LNCaP clone FGC (cell line): ENCODE results near the gene GRK1.
A peak's percentile ranks its signal among the peaks of the same experiment; 100 is the strongest.
"Not testable (repeated sequence)": the region's sequence is repeated elsewhere in the genome, so short reads cannot be mapped to it uniquely, and the experiment has no call there.

Source experiments
- DNase-seq: peaks from one replicate; pipeline ENCODE4 v3.0.0-alpha.2; 2011; ENCODE audit warnings: low read depth
- H3K4me3 ChIP-seq: 2 replicates; pipeline ENCODE4 v1.5.1; 2011; ENCODE audit warnings: mild to moderate bottlenecking, low read depth, low read length, control low read depth
- TF ChIP-seq, protein P1 (sequence below): IDR thresholded peaks from 2 replicates; pipeline ENCODE4 v1.5.1; 2012; ENCODE audit warnings: mild to moderate bottlenecking; ENCODE audit not compliant: control insufficient read depth, insufficient read depth; ENCODE audit errors: extremely low read depth

The GRK1 gene

DNA sequence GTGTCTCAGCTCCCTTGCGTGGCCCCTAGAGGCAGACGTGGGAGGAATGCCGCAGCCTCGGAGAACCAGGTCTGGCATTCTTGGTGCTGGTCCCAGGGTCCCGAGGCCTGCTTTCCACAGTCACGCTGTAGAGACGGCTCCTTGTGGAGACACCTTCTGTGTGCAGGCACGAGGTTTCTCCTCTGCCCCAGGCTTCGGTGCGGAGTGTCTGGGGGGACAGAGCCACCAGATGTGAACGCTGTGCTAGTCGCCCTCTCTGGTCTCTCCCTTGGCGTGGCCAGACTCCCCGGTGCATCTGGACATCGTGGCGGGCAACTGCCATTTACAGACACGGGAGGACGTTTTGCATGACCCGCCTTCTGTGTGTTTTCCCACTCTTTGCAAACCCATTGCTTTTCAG is 84.5 kb downstream of the GRK1 start:
- TF ChIP-seq, protein P1, sequence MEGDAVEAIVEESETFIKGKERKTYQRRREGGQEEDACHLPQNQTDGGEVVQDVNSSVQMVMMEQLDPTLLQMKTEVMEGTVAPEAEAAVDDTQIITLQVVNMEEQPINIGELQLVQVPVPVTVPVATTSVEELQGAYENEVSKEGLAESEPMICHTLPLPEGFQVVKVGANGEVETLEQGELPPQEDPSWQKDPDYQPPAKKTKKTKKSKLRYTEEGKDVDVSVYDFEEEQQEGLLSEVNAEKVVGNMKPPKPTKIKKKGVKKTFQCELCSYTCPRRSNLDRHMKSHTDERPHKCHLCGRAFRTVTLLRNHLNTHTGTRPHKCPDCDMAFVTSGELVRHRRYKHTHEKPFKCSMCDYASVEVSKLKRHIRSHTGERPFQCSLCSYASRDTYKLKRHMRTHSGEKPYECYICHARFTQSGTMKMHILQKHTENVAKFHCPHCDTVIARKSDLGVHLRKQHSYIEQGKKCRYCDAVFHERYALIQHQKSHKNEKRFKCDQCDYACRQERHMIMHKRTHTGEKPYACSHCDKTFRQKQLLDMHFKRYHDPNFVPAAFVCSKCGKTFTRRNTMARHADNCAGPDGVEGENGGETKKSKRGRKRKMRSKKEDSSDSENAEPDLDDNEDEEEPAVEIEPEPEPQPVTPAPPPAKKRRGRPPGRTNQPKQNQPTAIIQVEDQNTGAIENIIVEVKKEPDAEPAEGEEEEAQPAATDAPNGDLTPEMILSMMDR = no peak
- H3K4me3 ChIP-seq = no peak overlapping the region
- no peak for DNase-seq

GRCh38 chr13:113752211-113752986 is 85.4 kb downstream of the GRK1 start:
- H3K4me3 ChIP-seq, DNase-seq: not testable (repeated sequence)

DNA sequence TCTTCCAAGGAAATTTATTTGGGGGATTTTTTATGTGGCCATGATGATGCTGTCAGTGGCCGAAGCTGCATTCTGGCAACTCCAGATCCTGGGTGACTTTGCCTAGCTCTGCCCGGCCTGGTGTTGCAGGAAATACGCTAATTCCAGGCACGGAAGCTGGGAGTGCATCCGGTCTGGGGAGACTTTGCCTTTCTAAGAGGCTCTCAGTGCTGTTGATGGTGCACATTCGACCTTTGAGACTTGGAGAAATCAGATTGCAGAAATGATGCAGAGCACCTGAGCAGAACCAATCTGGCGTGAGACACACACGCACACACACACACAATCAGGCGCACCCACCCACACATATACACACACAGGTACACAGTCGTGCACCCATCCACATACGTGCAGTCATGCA is 86.2 kb downstream of the GRK1 start:
- TF ChIP-seq, protein P1 = no peak
- no peak for DNase-seq
- H3K4me3 ChIP-seq = no peak overlapping the region

DNA sequence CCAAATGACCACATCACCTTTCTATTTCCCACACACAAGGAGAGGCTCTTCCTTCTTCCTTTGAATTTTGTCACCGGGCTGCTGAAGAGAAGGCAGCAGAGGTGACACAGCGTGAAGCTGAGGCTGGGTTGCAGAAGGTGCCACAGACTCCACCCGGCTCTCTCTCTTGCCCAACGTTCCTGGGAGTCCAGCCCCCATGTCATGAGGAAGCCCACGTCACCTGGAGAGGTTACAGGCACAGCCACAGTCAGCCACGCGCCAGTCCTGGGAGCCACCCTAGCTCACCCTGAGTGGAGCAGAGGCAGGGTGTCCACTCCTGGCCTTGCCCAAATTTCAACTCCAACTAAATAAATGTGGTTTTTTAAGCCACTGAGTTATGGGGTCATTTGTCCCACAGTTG is 87.2 kb downstream of the GRK1 start:
- DNase-seq = no peak
- TF ChIP-seq, protein P1 = no peak
- no peak overlapping the region for H3K4me3 ChIP-seq

DNA sequence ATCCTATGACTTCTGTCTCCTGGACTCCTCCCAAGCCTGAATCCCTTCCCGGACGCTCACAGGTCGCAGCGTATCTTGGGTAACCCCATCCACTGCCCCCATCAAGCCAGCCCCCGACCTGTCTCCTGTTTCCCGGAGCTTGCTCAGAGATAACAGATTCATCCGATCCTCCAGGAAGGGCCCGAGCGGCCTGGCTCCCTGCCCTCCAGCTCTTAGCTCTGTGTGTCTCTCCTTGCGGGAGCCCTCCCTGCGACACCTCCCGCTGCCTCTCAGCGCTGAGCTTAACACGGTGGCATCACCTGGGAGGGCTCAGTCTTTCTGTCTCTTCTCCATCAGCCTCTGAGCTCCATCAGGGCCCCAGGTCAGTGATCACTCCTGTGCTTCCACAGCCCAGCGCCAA is 87.7 kb downstream of the GRK1 start:
- TF ChIP-seq, protein P1 = no peak
- no peak overlapping the region for H3K4me3 ChIP-seq
- DNase-seq = no peak

GRCh38 chr13:113756441-113757097 is 89.5 kb downstream of the GRK1 start:
- no peak for DNase-seq
- TF ChIP-seq, protein P1 = no peak
- H3K4me3 ChIP-seq = no peak overlapping the region

- DNase-seq = no peak
- H3K4me3 ChIP-seq = peak within 1 kb of the TSS; percentile 58
- TF ChIP-seq, protein P1 = peak; percentile 15; the same call in 1 of the 2 replicates
Measured at GRCh38 chr13:113758651-113759524, 91.9 kb downstream of the GRK1 start, which contains the start of gene TMEM255B. Gene TMEM255B, plus strand, starts transcription at chr13:113759226. Its CDS starts 44 bp downstream, at chr13:113759270.
